DND-41 (cell line): ENCODE results near the gene DPP6.

Source experiments
- ATAC-seq: fragments of 200-7000 bp; cut with Tn5 transposase; 3 replicates; pipeline ENCODE4 v1.9.1; 2021; ENCODE audit warnings: low read depth; ENCODE audit not compliant: insufficient read depth
- DNase-seq: peaks from one replicate; pipeline ENCODE4 v3.0.0-alpha.2; 2020
- H2AFZ ChIP-seq: 2 replicates; pipeline ENCODE4 v1.6.0; 2012; ENCODE audit warnings: low read depth, low read length
- H3K27ac ChIP-seq: 2 replicates; pipeline ENCODE4 v1.5.1; 2012; ENCODE audit warnings: low read length, inconsistent platforms
- H3K27me3 ChIP-seq: fragments of 200-600 bp; sonication (generic); 2 replicates; pipeline ENCODE4 v1.6.0; 2012; ENCODE audit warnings: low read length, mild to moderate bottlenecking, inconsistent platforms; ENCODE audit not compliant: insufficient read depth, poor library complexity
- H3K36me3 ChIP-seq: 2 replicates; pipeline ENCODE4 v1.5.1; 2012; ENCODE audit warnings: low read length, inconsistent platforms; ENCODE audit not compliant: insufficient read depth
- H3K4me1 ChIP-seq: 2 replicates; pipeline ENCODE4 v1.5.1; 2012; ENCODE audit warnings: mild to moderate bottlenecking, low read length; ENCODE audit not compliant: insufficient read depth
- H3K4me2 ChIP-seq: 2 replicates; pipeline ENCODE4 v1.6.0; 2012; ENCODE audit warnings: mild to moderate bottlenecking, moderate library complexity, low read length, inconsistent platforms; ENCODE audit not compliant: insufficient read depth
- H3K4me3 ChIP-seq, 2 experiments: fragments of 200-600 bp in 1 of 2; shearing (Covaris generic) in 1 of 2; 2 replicates each; pipeline ENCODE4 v1.5.1; 2012 to 2016; ENCODE audit warnings: inconsistent platforms in 2 of 2, low read length in 2 of 2, mild to moderate bottlenecking in 2 of 2, low read depth in 1 of 2, moderate library complexity in 1 of 2
- H3K79me2 ChIP-seq: 2 replicates; pipeline ENCODE4 v1.6.0; 2012; ENCODE audit warnings: low read length, inconsistent platforms; ENCODE audit not compliant: insufficient read depth
- H3K9ac ChIP-seq: 2 replicates; pipeline ENCODE4 v1.6.0; 2012; ENCODE audit warnings: low read depth, mild to moderate bottlenecking, inconsistent platforms, low read length, moderate library complexity
- H3K9me3 ChIP-seq: 2 replicates; pipeline ENCODE4 v1.5.1; 2012; ENCODE audit warnings: low read length, moderate library complexity, mild to moderate bottlenecking, inconsistent platforms; ENCODE audit not compliant: insufficient read depth, severe bottlenecking
- H4K20me1 ChIP-seq: 2 replicates; pipeline ENCODE4 v1.6.0; 2012; ENCODE audit warnings: low read length; ENCODE audit not compliant: insufficient read depth
- EZH2 ChIP-seq: IDR thresholded peaks from 3 replicates; pipeline ENCODE4 v1.6.1; 2012; ENCODE audit warnings: borderline replicate concordance, low read depth, mild to moderate bottlenecking, moderate library complexity, low read length, inconsistent platforms; ENCODE audit not compliant: severe bottlenecking
- TF ChIP-seq, protein P1 (sequence below): IDR thresholded peaks from 2 replicates; pipeline ENCODE4 v1.5.1; 2012; ENCODE audit warnings: borderline replicate concordance, low read length, moderate library complexity, mild to moderate bottlenecking; ENCODE audit not compliant: poor library complexity, severe bottlenecking; ENCODE audit errors: extremely low read depth

DPP6 gene

DNA sequence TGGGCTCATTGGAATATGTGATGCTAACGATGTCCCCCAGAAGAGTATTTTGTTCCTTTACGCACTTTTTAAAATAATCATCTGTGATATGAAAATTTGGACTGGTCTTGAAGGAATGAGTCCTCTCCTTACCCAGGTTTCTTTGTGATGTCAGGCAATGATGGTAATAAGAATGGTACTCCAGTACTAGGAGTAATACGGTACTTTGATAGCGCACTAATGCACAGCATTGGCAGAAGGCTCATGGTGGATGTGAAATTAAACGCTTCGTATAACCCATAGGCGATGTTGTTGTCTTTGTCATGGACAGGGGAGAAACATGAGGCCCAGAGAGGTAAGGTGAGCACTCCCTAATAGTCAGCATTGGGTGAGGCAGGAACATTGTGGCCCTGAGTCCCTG is 125.4 kb downstream of the DPP6 start:
- no peaks in the 10 kb centered on the region for H3K36me3 ChIP-seq
- DNase-seq (no peak), ATAC-seq (no peak)
- H3K4me1 ChIP-seq = no peaks in the 10 kb centered on the region
- no peaks in the 10 kb centered on the region for H3K79me2 ChIP-seq
- no peak overlapping the region for H3K4me3 ChIP-seq
- no peaks in the 10 kb centered on the region for H4K20me1 ChIP-seq
- TF ChIP-seq EZH2 = no peak
- TF ChIP-seq, protein P1, sequence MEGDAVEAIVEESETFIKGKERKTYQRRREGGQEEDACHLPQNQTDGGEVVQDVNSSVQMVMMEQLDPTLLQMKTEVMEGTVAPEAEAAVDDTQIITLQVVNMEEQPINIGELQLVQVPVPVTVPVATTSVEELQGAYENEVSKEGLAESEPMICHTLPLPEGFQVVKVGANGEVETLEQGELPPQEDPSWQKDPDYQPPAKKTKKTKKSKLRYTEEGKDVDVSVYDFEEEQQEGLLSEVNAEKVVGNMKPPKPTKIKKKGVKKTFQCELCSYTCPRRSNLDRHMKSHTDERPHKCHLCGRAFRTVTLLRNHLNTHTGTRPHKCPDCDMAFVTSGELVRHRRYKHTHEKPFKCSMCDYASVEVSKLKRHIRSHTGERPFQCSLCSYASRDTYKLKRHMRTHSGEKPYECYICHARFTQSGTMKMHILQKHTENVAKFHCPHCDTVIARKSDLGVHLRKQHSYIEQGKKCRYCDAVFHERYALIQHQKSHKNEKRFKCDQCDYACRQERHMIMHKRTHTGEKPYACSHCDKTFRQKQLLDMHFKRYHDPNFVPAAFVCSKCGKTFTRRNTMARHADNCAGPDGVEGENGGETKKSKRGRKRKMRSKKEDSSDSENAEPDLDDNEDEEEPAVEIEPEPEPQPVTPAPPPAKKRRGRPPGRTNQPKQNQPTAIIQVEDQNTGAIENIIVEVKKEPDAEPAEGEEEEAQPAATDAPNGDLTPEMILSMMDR = no peak
- no peak overlapping the region for H2AFZ ChIP-seq
- no peak overlapping the region for H3K27ac ChIP-seq
- H3K27me3 ChIP-seq = no peaks in the 10 kb centered on the region
- no peaks in the 10 kb centered on the region for H3K9me3 ChIP-seq
- no peak overlapping the region for H3K9ac ChIP-seq
- no peak overlapping the region for H3K4me2 ChIP-seq

DNA sequence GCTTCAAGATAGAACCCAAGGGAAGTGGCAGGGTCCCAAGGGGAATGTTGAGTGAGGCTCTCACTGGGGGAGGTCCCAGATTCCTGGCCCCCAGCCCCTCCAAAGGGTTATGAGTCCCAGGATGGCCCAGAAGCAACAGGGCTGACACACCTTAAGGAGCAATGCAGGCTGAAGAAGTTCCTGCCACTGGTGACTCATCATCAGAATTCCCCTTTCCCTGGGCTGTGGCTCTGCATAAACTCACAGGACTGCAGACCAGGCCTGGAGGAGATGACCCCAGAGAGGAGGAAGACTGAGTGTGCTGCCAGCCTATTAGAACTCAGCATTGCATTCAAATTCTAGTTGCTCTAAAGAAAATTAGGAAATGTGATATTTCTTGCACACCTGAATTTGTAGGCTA is 126.7 kb downstream of the DPP6 start:
- Histone ChIP-seq H3K9ac (no peak overlapping the region), H3K36me3 (no peaks in the 10 kb centered on the region), H2AFZ (no peak overlapping the region), H3K79me2 (no peaks in the 10 kb centered on the region), H3K27ac (no peak overlapping the region), H3K4me1 (no peaks in the 10 kb centered on the region), H3K4me2 (no peak overlapping the region), H4K20me1 (no peaks in the 10 kb centered on the region), H3K9me3 (no peaks in the 10 kb centered on the region), H3K27me3 (no peaks in the 10 kb centered on the region), H3K4me3 (no peak overlapping the region)
- ATAC-seq (no peak), DNase-seq (no peak)
- TF ChIP-seq EZH2 = no peak
- TF ChIP-seq, protein P1 = no peak

DNA sequence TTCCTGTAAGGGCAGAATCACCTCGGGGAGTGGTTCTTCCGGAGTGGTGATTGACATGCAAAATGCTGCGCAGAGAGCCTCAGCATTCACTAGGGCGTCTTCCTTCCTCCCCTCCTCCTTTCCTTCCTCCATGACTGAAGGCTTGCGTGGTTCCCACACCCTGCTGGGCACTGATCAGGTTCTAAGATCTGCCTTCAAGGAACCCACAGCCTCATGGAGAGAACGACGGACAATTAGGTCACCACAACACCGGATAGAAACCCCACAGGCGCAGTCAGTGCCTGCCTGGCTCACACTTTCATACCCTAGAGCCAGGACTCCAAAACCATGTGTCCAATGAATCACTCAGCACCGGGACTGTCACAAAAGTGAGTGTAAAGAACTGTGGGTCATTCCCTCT is 131.3 kb downstream of the DPP6 start:
- Histone ChIP-seq H3K9ac (no peak overlapping the region), H4K20me1 (no peaks in the 10 kb centered on the region), H3K79me2 (no peaks in the 10 kb centered on the region), H3K4me1 (no peaks in the 10 kb centered on the region), H3K9me3 (no peaks in the 10 kb centered on the region), H3K36me3 (no peaks in the 10 kb centered on the region), H3K27me3 (no peaks in the 10 kb centered on the region), H2AFZ (no peak overlapping the region), H3K27ac (no peak overlapping the region), H3K4me2 (no peak overlapping the region), H3K4me3 (no peak overlapping the region)
- ATAC-seq (no peak), DNase-seq (no peak)
- TF ChIP-seq, protein P1 = no peak
- TF ChIP-seq EZH2 = no peak

DNA sequence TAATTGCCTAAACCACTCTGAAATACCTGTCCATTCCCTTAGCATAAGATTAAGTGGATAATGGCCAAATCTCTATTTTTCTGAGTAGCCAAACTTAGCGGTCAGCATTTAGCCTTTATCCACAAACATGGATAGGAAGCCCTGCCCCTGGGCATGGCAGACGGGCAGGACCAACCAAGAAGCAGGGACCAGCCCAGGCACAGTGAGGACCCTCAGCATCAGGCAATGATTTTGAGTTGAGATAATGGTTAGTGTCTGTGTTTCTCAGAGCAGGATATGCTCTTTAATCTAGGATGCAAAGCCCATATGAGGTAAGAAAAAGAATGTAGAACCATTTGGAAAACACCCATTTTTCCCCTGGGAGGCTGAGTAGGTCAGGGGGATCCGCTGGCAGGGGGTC is 131.7 kb downstream of the DPP6 start:
- TF ChIP-seq, protein P1 = no peak
- TF ChIP-seq EZH2 = no peak
- Histone ChIP-seq H3K9me3 (no peaks in the 10 kb centered on the region), H3K27me3 (no peaks in the 10 kb centered on the region), H3K79me2 (no peaks in the 10 kb centered on the region), H3K4me2 (no peak overlapping the region), H3K4me1 (no peaks in the 10 kb centered on the region), H3K4me3 (no peak overlapping the region), H4K20me1 (no peaks in the 10 kb centered on the region), H2AFZ (no peak overlapping the region), H3K27ac (no peak overlapping the region), H3K36me3 (no peaks in the 10 kb centered on the region), H3K9ac (no peak overlapping the region)
- no peak for ATAC-seq
- no peak for DNase-seq
